HL-60 (cell line): ENCODE results near the gene TRMT61A.

Experiments
- DNase-seq, 2 experiments: peaks; one replicate each; pipeline ENCODE4 v3.0.0-alpha.2; 2010 to 2020; ENCODE audit warnings: low read depth in 1 of 2, low spot score in 1 of 2
- H3K27ac ChIP-seq: fragments of 250-450 bp; sonication (Bioruptor Pico); replicated peaks from 2 replicates; pipeline ENCODE4 v1.5.1; 2020; ENCODE audit warnings: mild to moderate bottlenecking, moderate library complexity
- H3K27me3 ChIP-seq: fragments of 250-450 bp; sonication (Bioruptor Pico); 2 replicates; pipeline ENCODE4 v1.5.1; 2021; ENCODE audit warnings: mild to moderate bottlenecking, moderate library complexity; ENCODE audit not compliant: insufficient read depth, poor library complexity, severe bottlenecking
- H3K4me3 ChIP-seq: replicated peaks from 2 replicates; pipeline ENCODE4 v1.5.1; 2011; ENCODE audit warnings: mild to moderate bottlenecking, control low read depth, low read length; ENCODE audit not compliant: insufficient read depth
- GABPA ChIP-seq: IDR thresholded peaks from 2 replicates; pipeline ENCODE4 v1.6.1; 2012; ENCODE audit warnings: low read depth
- POLR2AphosphoS5 ChIP-seq: IDR thresholded peaks from 2 replicates; pipeline ENCODE4 v1.6.1; 2012; ENCODE audit warnings: low read depth
- SPI1 ChIP-seq: IDR thresholded peaks from 2 replicates; pipeline ENCODE4 v1.6.1; 2012; ENCODE audit warnings: low read depth, mild to moderate bottlenecking, borderline replicate concordance
- TF ChIP-seq, protein P1 (sequence below): IDR thresholded peaks from 2 replicates; pipeline ENCODE4 v1.6.1; 2012; ENCODE audit warnings: low read depth; ENCODE audit not compliant: insufficient replicate concordance
- TF ChIP-seq, protein P2 (sequence below): IDR thresholded peaks from one replicate; pipeline ENCODE4 v1.5.1; 2011; ENCODE audit warnings: low read length, control low read depth, inconsistent platforms; ENCODE audit not compliant: insufficient read depth

The TRMT61A gene

GRCh38 chr14:103527408-103528145, 1.4 kb upstream of the TRMT61A start:
- H3K4me3 ChIP-seq, result no peak overlapping the region
- DNase-seq, result no peak
- peaks cover 8% of the 10 kb centered on the region for H3K27me3 ChIP-seq
- no peak overlapping the region for H3K27ac ChIP-seq
- no peak for TF ChIP-seq GABPA
- TF ChIP-seq, protein P1, sequence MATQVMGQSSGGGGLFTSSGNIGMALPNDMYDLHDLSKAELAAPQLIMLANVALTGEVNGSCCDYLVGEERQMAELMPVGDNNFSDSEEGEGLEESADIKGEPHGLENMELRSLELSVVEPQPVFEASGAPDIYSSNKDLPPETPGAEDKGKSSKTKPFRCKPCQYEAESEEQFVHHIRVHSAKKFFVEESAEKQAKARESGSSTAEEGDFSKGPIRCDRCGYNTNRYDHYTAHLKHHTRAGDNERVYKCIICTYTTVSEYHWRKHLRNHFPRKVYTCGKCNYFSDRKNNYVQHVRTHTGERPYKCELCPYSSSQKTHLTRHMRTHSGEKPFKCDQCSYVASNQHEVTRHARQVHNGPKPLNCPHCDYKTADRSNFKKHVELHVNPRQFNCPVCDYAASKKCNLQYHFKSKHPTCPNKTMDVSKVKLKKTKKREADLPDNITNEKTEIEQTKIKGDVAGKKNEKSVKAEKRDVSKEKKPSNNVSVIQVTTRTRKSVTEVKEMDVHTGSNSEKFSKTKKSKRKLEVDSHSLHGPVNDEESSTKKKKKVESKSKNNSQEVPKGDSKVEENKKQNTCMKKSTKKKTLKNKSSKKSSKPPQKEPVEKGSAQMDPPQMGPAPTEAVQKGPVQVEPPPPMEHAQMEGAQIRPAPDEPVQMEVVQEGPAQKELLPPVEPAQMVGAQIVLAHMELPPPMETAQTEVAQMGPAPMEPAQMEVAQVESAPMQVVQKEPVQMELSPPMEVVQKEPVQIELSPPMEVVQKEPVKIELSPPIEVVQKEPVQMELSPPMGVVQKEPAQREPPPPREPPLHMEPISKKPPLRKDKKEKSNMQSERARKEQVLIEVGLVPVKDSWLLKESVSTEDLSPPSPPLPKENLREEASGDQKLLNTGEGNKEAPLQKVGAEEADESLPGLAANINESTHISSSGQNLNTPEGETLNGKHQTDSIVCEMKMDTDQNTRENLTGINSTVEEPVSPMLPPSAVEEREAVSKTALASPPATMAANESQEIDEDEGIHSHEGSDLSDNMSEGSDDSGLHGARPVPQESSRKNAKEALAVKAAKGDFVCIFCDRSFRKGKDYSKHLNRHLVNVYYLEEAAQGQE, result no peak
- TF ChIP-seq, protein P2, sequence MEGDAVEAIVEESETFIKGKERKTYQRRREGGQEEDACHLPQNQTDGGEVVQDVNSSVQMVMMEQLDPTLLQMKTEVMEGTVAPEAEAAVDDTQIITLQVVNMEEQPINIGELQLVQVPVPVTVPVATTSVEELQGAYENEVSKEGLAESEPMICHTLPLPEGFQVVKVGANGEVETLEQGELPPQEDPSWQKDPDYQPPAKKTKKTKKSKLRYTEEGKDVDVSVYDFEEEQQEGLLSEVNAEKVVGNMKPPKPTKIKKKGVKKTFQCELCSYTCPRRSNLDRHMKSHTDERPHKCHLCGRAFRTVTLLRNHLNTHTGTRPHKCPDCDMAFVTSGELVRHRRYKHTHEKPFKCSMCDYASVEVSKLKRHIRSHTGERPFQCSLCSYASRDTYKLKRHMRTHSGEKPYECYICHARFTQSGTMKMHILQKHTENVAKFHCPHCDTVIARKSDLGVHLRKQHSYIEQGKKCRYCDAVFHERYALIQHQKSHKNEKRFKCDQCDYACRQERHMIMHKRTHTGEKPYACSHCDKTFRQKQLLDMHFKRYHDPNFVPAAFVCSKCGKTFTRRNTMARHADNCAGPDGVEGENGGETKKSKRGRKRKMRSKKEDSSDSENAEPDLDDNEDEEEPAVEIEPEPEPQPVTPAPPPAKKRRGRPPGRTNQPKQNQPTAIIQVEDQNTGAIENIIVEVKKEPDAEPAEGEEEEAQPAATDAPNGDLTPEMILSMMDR, result no peak
- TF ChIP-seq SPI1, result no peak
- TF ChIP-seq POLR2AphosphoS5, result no peak

- DNase-seq, result no peak
- peak overlapping the region; percentile 99 for H3K4me3 ChIP-seq
- H3K27ac ChIP-seq, result peak overlapping the region; percentile 81
- peaks cover 3% of the 10 kb centered on the region for H3K27me3 ChIP-seq
- TF ChIP-seq SPI1, result no peak
- no peak for TF ChIP-seq POLR2AphosphoS5
- TF ChIP-seq GABPA, result no peak
- TF ChIP-seq, protein P2, result no peak
- TF ChIP-seq, protein P1, result no peak
These were observed 830 bp upstream of the TRMT61A start for GRCh38 chr14:103528146-103528586.

GRCh38 chr14:103529383-103530365, 678 bp downstream of the TRMT61A start:
- Histone ChIP-seq H3K27ac (peak overlapping the region; percentile 68), H3K4me3 (peak overlapping the region; percentile 99), H3K27me3 (no peaks in the 10 kb centered on the region)
- no peak for DNase-seq
- TF ChIP-seq POLR2AphosphoS5, result no peak
- TF ChIP-seq, protein P1, result no peak
- TF ChIP-seq, protein P2, result no peak
- no peak for TF ChIP-seq SPI1
- no peak for TF ChIP-seq GABPA
